CD8-positive, alpha-beta memory T cell (primary cell): Measurements from ENCODE around the gene STARD5. TPM values are rescaled to one million over a fixed set of nuclear protein-coding genes. Genes with fewer than 3 reads are reported as not detected.

ENCODE experiments used
- CTCF ChIA-PET: fragments of 350-600 bp; sonication (Branson Sonifier 250); formaldehyde crosslinking; loops from one replicate; lab custom pipeline; 2021; ENCODE audit warnings: antibody characterized with exemption; lab: Charles Lee
- POLR2A ChIA-PET: fragments of 350-600 bp; sonication (Branson Sonifier 250); formaldehyde crosslinking; loops from one replicate; lab custom pipeline; 2021; ENCODE audit warnings: antibody characterized with exemption; lab: Charles Lee
- DNase-seq, 5 donors: peaks; one replicate each; pipeline versions ENCODE4 v3.0.0 to v3.0.0-alpha.2; 2020 to 2022; ENCODE audit warnings: mixed read lengths in 1 of 5
- H3K27ac ChIP-seq: one replicate; pipeline ENCODE4 v1.7.0; 2013; ENCODE audit warnings: low read depth, mild to moderate bottlenecking, low read length, moderate library complexity
- H3K27me3 ChIP-seq: 2 replicates; pipeline ENCODE4 v1.7.0; 2013; ENCODE audit warnings: low read length, mild to moderate bottlenecking; ENCODE audit not compliant: insufficient read depth, poor library complexity, severe bottlenecking
- H3K36me3 ChIP-seq: 2 replicates; pipeline ENCODE4 v1.7.0; 2013; ENCODE audit warnings: mild to moderate bottlenecking, low read length, moderate library complexity; ENCODE audit not compliant: insufficient read depth
- H3K4me1 ChIP-seq: 2 replicates; pipeline ENCODE4 v1.7.0; 2013; ENCODE audit warnings: mild to moderate bottlenecking, low read length, moderate library complexity; ENCODE audit not compliant: insufficient read depth
- H3K4me3 ChIP-seq: 2 replicates; pipeline ENCODE4 v1.7.0; 2013; ENCODE audit warnings: mild to moderate bottlenecking, low read length
- H3K9me3 ChIP-seq: 2 replicates; pipeline ENCODE4 v1.7.0; 2013; ENCODE audit warnings: mild to moderate bottlenecking, low read length
- H3K27ac Mint-ChIP-seq, 8 donors: one replicate each; pipeline ENCODE4 v1.8.0; 2020 to 2021; ENCODE audit warnings: mixed read lengths in 8 of 8, mild to moderate bottlenecking in 6 of 8, inconsistent platforms in 3 of 8, moderate library complexity in 3 of 8
- H3K27me3 Mint-ChIP-seq, 2 donors: one replicate each; pipeline ENCODE4 v1.8.0; 2020 to 2021; ENCODE audit warnings: mixed read lengths in 2 of 2, mild to moderate bottlenecking in 1 of 2, moderate library complexity in 1 of 2
- H3K36me3 Mint-ChIP-seq, 3 donors: one replicate each; pipeline ENCODE4 v1.8.0; 2020 to 2021; ENCODE audit warnings: mixed read lengths in 3 of 3, inconsistent platforms in 1 of 3, mild to moderate bottlenecking in 1 of 3
- H3K4me1 Mint-ChIP-seq, 3 donors: one replicate each; pipeline ENCODE4 v1.8.0; 2020 to 2021; ENCODE audit warnings: mixed read lengths in 3 of 3, inconsistent platforms in 1 of 3, mild to moderate bottlenecking in 1 of 3
- H3K4me3 Mint-ChIP-seq, 7 donors: one replicate each; pipeline ENCODE4 v1.8.0; 2020 to 2021; ENCODE audit warnings: mixed read lengths in 7 of 7, mild to moderate bottlenecking in 6 of 7, moderate library complexity in 4 of 7, inconsistent platforms in 2 of 7
- H3K9me3 Mint-ChIP-seq, 5 donors: one replicate each; pipeline ENCODE4 v1.8.0; 2020 to 2022; ENCODE audit warnings: mixed read lengths in 5 of 5, mild to moderate bottlenecking in 3 of 5, moderate library complexity in 2 of 5, inconsistent platforms in 1 of 5
- polyA plus RNA-seq: library from polyadenylated mRNA; unstranded; fragments of 300-500 nt; fragmentation: Illumina TruSeq; gene quantifications from one replicate; pipeline ENCODE4 v1.2.3, GENCODE V29; 2021
- total RNA-seq, 2 experiments: library from RNA; stranded (reverse); gene quantifications; one replicate each; pipeline ENCODE4 v1.2.3, GENCODE V29; 2021

Gene STARD5
- total and polyA plus RNA-seq, 3 experiments from 2014 or later = 2.6 to 5.8 (median 4.4) TPM

DNA sequence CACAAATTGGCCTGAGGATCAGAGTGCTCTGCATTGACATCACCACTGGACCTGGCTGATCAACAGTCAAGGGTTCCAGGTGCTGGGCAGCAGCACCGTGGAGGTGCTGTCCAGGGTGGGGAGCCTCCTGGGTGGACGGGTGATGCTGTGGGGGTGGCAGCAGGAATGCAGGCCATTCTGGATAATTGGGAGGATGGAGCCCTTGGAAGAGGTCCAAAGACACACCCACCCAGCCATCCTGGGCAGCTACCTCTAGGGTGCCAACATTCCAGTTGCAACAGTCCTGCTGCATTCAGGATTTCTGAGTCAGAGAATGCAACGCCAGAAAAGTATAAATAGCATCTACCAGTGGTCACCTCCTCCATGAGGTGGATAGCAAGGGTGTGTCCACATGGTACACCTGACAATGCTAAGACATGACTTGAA lies 26.8 kb downstream of the STARD5 start:
- peaks cover 42% of the 10 kb centered on the region for H3K36me3 ChIP-seq
- DNase-seq = no peak
- POLR2A ChIA-PET = interaction anchor here (0.5 to 1.6 kb wide), 7 partner anchors 7 to 1245 kb away, joined by 3 to 17 read pairs (median 4); no protein-coding TSS in a partner anchor
- peak overlapping the region; percentile 61 for H3K27ac ChIP-seq
- peaks cover 0 to 2% of the 10 kb centered on the region in 2 donors for H3K27me3 Mint-ChIP-seq
- peaks cover 33 to 58% (median 42%) of the 10 kb centered on the region in 3 donors for H3K36me3 Mint-ChIP-seq
- no peaks in the 10 kb centered on the region for H3K9me3 ChIP-seq
- peaks cover 59% of the 10 kb centered on the region for H3K4me1 ChIP-seq
- peak overlapping the region; percentile 89 for H3K4me3 ChIP-seq
- H3K4me3 Mint-ChIP-seq = peak overlapping the region; percentile 96 to 100 (median 99)
- CTCF ChIA-PET = interaction anchor here (1.0 to 5.8 kb wide), 11 partner anchors 10 to 120 kb away, joined by 3 to 37 read pairs (median 11); partner anchors contain the start of gene STARD5
- H3K27ac Mint-ChIP-seq = peak overlapping the region; percentile 91 to 100 (median 98)
- H3K4me1 Mint-ChIP-seq = peaks cover 65 to 67% (median 65%) of the 10 kb centered on the region in 3 donors
- no peaks in the 10 kb centered on the region for H3K9me3 Mint-ChIP-seq
- no peaks in the 10 kb centered on the region for H3K27me3 ChIP-seq

DNA sequence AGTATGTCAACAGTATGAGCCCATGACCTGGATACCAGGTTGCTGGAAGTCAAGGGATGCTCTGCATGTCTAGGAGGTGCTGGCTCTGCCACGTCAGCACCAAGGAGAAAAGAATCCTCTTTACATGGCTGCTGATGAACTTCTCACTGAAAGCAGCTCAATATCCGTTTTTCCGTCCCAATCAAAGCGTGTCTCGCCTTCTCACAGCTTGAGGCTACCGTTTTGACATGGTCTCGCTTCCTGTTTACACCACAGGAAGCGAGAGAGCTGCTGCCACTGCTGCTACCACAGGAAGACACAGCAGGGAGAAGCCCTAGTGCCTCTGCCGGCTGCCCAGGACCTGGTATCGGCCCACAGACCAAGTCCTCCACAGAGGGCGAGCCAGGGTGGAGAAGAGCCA lies 27.3 kb downstream of the STARD5 start:
- Mint-ChIP-seq H3K4me1 (peaks cover 65 to 66% (median 65%) of the 10 kb centered on the region in 3 donors), H3K27me3 (peaks cover 0 to 2% of the 10 kb centered on the region in 2 donors), H3K36me3 (peaks cover 29 to 53% (median 37%) of the 10 kb centered on the region in 3 donors), H3K9me3 (no peaks in the 10 kb centered on the region), H3K27ac (peak overlapping the region; percentile 91 to 100 (median 98)), H3K4me3 (peak overlapping the region; percentile 96 to 100 (median 99))
- peak overlapping the region; percentile 61 for H3K27ac ChIP-seq
- peaks cover 59% of the 10 kb centered on the region for H3K4me1 ChIP-seq
- no peaks in the 10 kb centered on the region for H3K9me3 ChIP-seq
- ChIA-PET POLR2A (interaction anchor here (0.5 to 1.6 kb wide), 8 partner anchors 8 to 1245 kb away, joined by 3 to 17 read pairs (median 4); no protein-coding TSS in a partner anchor), CTCF (interaction anchor here (0.7 to 5.8 kb wide), 11 partner anchors 10 to 120 kb away, joined by 3 to 37 read pairs (median 8); partner anchors contain the start of gene STARD5)
- no peaks in the 10 kb centered on the region for H3K27me3 ChIP-seq
- H3K4me3 ChIP-seq = peak overlapping the region; percentile 89
- DNase-seq = peak; percentile 53 to 85 (median 83)
- H3K36me3 ChIP-seq = peaks cover 37% of the 10 kb centered on the region

DNA sequence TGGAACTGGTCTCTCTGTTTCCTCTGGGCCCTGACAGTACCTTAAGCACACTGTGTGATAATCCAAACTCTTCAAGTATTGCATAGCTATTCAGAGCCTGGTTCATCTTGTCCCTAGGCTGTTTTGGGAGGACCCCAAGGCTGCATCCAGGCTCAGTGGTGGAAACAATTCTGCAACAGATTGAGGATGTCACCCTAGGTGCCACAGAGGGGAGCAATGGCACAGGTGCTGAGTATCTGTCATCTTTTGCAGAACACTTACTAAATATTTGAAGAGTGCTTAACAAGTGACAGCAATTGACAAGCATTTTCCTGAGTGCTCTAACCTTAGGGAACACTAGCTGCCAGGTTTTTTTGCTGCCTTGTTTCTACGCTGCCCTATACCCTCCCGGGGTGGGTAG lies 27.8 kb downstream of the STARD5 start:
- Histone ChIP-seq H3K4me1 (peaks cover 59% of the 10 kb centered on the region), H3K27ac (peak overlapping the region; percentile 61), H3K27me3 (no peaks in the 10 kb centered on the region), H3K36me3 (peaks cover 32% of the 10 kb centered on the region), H3K4me3 (peak overlapping the region; percentile 89), H3K9me3 (no peaks in the 10 kb centered on the region)
- no peak for DNase-seq
- peak overlapping the region; percentile 96 to 100 (median 99) for H3K4me3 Mint-ChIP-seq
- H3K27me3 Mint-ChIP-seq = peaks cover 0 to 2% of the 10 kb centered on the region in 2 donors
- H3K36me3 Mint-ChIP-seq = peaks cover 26 to 48% (median 34%) of the 10 kb centered on the region in 3 donors
- no peaks in the 10 kb centered on the region for H3K9me3 Mint-ChIP-seq
- ChIA-PET POLR2A (interaction anchor here (0.6 to 1.6 kb wide), 7 partner anchors 8 to 30 kb away, joined by 3 to 17 read pairs (median 4); no protein-coding TSS in a partner anchor), CTCF (interaction anchor here (0.7 to 5.8 kb wide), 12 partner anchors 9 to 121 kb away, joined by 3 to 37 read pairs (median 7); partner anchors contain the start of gene STARD5)
- peaks cover 65 to 66% (median 65%) of the 10 kb centered on the region in 3 donors for H3K4me1 Mint-ChIP-seq
- H3K27ac Mint-ChIP-seq = peak overlapping the region; percentile 91 to 100 (median 98)

DNA sequence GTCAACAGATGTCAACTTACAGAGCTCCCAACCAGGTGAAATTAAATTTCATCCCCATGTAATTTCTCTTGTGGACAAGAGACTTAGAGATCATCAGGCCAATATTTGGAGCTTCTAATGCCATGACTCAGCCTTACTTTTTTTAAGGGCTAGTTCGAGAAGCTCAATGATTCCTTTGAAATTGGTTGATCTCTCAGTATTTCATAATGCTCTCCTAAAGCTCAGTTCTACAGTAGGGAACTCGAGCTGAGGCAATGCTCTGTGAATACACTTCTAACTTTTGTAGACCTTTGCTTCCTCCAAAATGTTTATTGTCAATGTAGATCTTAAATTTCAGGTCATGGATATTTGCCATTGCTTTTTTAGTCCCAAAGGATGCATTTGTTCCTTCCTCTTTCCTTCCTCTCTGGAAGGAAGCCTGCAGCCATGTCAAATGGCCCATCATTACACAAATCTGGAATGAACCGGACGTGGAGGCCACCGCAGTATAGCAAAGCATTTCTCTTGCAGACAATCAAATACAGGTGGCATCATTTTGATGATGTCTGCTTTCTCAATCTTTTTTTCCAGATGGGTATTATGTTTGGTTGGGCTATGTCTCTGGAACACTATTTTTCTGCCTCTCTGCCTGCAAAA lies 28.3 kb downstream of the STARD5 start:
- peaks cover 64 to 65% (median 64%) of the 10 kb centered on the region in 3 donors for H3K4me1 Mint-ChIP-seq
- no peak for DNase-seq
- CTCF ChIA-PET = interaction anchor here (0.6 to 5.8 kb wide), 9 partner anchors 9 to 40 kb away, joined by 3 to 37 read pairs (median 6); partner anchors contain the start of gene STARD5

DNA sequence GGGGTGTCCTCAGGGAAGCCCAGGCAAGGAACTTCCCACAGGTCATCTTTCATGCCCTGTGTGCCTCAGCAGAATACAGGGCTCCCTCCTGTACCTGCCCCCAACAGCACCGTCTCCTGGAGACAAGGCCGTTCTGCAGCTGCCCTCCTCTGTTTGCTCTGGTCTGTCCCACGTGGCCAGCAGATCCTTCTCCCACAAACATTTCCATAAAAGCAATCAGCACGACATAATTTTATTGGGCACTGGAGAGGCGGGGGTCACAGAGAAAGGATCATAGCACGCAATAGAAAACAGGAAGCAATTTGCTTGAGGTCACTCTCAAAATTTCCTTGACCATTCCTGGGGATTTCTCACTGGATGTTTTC lies 29.4 kb downstream of the STARD5 start:
- ChIA-PET CTCF (interaction anchor here (1.2 to 5.8 kb wide), 3 partner anchors 22 to 41 kb away, joined by 3 to 37 read pairs (median 20); no protein-coding TSS in a partner anchor), POLR2A (interaction anchor here (0.9 kb wide), 1 partner anchor 16 kb away, joined by 5 read pairs; no protein-coding TSS in a partner anchor)
- DNase-seq = no peak
- no peaks in the 10 kb centered on the region for H3K27me3 ChIP-seq
- peaks cover 68% of the 10 kb centered on the region for H3K4me1 ChIP-seq
- H3K36me3 ChIP-seq = peaks cover 17% of the 10 kb centered on the region
- peaks cover 0 to 2% of the 10 kb centered on the region in 2 donors for H3K27me3 Mint-ChIP-seq
- peak overlapping the region; percentile 89 for H3K4me3 ChIP-seq
- H3K4me3 Mint-ChIP-seq = peak overlapping the region; percentile 82 to 100 (median 96)
- H3K9me3 Mint-ChIP-seq = no peaks in the 10 kb centered on the region
- H3K9me3 ChIP-seq = no peaks in the 10 kb centered on the region
- peaks cover 16 to 31% (median 17%) of the 10 kb centered on the region in 3 donors for H3K36me3 Mint-ChIP-seq
- H3K27ac ChIP-seq = peak overlapping the region; percentile 52
- H3K4me1 Mint-ChIP-seq = peaks cover 69 to 74% (median 72%) of the 10 kb centered on the region in 3 donors
- H3K27ac Mint-ChIP-seq = peak overlapping the region; percentile 91 to 100 (median 98)

More for the DNA sequence above, 28.3 kb downstream of the STARD5 start:
- Histone ChIP-seq H3K27me3 (no peaks in the 10 kb centered on the region), H3K36me3 (peaks cover 26% of the 10 kb centered on the region), H3K9me3 (no peaks in the 10 kb centered on the region), H3K4me1 (peaks cover 58% of the 10 kb centered on the region), H3K27ac (peak overlapping the region; percentile 61), H3K4me3 (peak overlapping the region; percentile 89)
- Mint-ChIP-seq H3K9me3 (no peaks in the 10 kb centered on the region), H3K4me3 (peak overlapping the region; percentile 96 to 100 (median 99)), H3K27ac (peak overlapping the region; percentile 91 to 100 (median 98)), H3K27me3 (peaks cover 0 to 2% of the 10 kb centered on the region in 2 donors), H3K36me3 (peaks cover 21 to 42% (median 28%) of the 10 kb centered on the region in 3 donors)
- POLR2A ChIA-PET = interaction anchor here (0.6 to 1.6 kb wide), 3 partner anchors 12 to 19 kb away, joined by 3 to 8 read pairs (median 5); no protein-coding TSS in a partner anchor

DNA sequence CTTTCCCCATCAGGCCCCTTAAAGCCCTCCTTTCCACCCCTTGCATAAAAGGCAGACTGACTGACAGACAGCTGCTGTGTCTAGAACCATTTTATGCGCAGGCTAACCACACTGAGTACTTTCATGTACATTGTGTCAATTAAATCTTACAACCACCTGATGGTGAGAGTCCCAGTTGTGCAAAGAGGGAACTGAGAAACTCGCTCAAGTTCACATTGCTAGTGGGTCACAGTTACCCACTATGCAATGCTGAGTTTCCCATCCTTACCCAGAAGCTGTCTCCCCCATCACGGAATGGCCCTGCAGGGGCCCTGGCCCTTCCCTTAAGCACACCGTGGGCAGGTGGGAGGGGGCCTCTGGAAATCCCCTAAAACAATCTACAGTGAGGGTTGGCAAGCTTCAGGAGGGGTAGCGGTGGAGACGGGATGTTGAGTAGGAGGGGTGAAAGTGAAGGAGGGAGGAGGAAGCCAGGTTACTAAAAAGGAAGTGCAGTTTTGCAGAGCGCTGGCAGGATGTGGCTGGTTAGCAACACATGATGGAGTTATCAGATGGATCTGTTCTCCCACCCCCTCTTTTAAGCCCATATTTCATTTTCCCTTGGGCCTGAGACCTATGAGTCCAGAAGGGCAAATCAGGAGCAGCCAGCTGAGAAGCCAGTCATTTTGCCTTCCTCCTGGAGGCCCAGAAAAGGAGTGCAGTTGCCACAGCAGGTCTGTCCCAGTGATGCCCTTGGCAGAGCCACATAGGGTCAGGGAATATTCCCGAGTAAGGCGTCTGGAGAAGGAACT lies 30.0 kb downstream of the STARD5 start:
- peak overlapping the region; percentile 91 to 100 (median 98) for H3K27ac Mint-ChIP-seq
- POLR2A ChIA-PET = interaction anchor here (0.6 to 1.4 kb wide), 2 partner anchors 10 to 16 kb away, joined by 3 read pairs; no protein-coding TSS in a partner anchor
- H3K4me3 Mint-ChIP-seq = peak overlapping the region; percentile 82 to 100 (median 96)
- peaks cover 11 to 26% (median 13%) of the 10 kb centered on the region in 3 donors for H3K36me3 Mint-ChIP-seq
- Histone ChIP-seq H3K4me1 (peaks cover 74% of the 10 kb centered on the region), H3K9me3 (no peaks in the 10 kb centered on the region), H3K4me3 (peak overlapping the region; percentile 89), H3K27me3 (no peaks in the 10 kb centered on the region), H3K36me3 (peaks cover 16% of the 10 kb centered on the region), H3K27ac (peak overlapping the region; percentile 52)
- no peaks in the 10 kb centered on the region for H3K9me3 Mint-ChIP-seq
- peaks cover 0 to 2% of the 10 kb centered on the region in 2 donors for H3K27me3 Mint-ChIP-seq
- peak; percentile 57 to 92 (median 87) for DNase-seq
- H3K4me1 Mint-ChIP-seq = peaks cover 70 to 77% (median 76%) of the 10 kb centered on the region in 3 donors
- CTCF ChIA-PET = interaction anchor here (0.8 to 5.8 kb wide), 5 partner anchors 18 to 42 kb away, joined by 3 to 37 read pairs (median 7); partner anchors contain the start of gene STARD5
